Stimulated activated CD8-positive, alpha-beta memory T cell treated with anti-CD3 and anti-CD28 coated beads, Interleukin-12 subunit alpha, Interleukin-12 subunit beta, amount 100 ng/mL, for 4 hours (primary cell): ENCODE results near the gene UBE2E2.

Experiments used
- DNase-seq: peaks from one replicate; pipeline ENCODE4 v3.0.0-alpha.2; 2020; ENCODE audit warnings: low read depth

Gene UBE2E2

GRCh38 chr3:23389089-23389488 lies 186.0 kb downstream of the UBE2E2 start:
- DNase-seq, result no peak

- DNase-seq, result no peak
Observed at GRCh38 chr3:23389686-23390085, 186.6 kb downstream of the UBE2E2 start.

DNA sequence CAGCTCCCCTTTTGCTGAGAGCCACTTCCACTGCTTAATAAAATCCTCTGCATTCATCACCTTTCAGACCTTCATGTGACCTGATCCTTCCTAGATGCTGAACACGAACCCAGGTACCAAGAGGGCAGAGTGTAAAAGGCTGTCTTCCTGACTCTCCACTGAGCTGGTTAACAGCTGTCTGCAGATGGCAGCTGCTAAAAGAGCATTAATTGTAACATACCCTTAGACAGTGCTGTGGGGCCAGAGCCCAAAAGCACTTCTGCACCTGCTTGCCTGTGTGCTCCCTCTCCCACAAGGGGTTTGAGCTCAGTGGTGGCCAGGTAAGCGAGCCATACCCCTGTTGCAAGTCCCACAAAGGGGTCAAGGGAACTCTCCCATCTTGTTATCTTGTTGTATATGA lies 187.3 kb downstream of the UBE2E2 start:
- DNase-seq, result no peak

GRCh38 chr3:23390989-23391553 lies 187.9 kb downstream of the UBE2E2 start:
- no peak for DNase-seq

- no peak for DNase-seq
Observed at GRCh38 chr3:23395115-23395514, 192.0 kb downstream of the UBE2E2 start.

- DNase-seq, result no peak
Observed at GRCh38 chr3:23396746-23397145, 193.6 kb downstream of the UBE2E2 start.

DNA sequence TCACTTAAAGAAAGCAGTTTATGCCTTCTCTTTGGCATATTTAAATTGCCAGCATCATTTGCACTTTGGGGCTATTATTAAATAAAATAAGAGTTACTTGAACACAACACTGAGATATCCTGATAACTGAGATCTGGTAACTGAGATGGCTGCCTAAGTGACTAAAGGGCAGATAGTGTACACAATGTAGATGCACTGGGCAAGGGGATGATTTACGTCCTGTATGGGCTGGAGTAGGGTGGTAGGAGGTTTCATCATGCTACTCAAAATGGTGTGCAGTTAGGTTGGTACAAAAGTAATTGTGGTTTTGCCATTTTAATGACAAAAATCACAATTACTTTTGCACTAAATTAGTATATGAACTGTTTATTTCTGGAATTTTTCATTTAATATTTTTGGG lies 196.1 kb downstream of the UBE2E2 start:
- DNase-seq, result no peak

GRCh38 chr3:23402728-23403492 lies 199.8 kb downstream of the UBE2E2 start:
- DNase-seq, result no peak

DNA sequence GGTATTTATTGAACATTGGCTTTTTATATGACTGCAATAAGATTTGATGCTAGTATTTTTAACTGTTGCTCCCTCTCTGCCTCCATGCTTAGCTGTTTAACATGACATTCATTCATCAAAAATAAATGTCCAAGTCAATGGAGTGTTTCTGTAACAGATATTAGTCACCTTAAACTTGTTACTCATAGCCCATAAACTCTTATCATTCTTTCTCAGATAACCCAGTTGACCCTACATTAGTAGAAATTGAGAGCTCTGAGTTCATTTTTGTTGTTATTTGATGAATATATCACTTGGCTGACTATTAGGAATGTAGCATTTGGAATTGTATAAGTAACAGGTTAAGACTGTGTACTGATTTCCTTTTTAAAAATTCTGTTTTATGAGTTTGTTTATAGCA lies 201.1 kb downstream of the UBE2E2 start:
- no peak for DNase-seq

- DNase-seq, result no peak
Observed at GRCh38 chr3:23405081-23405480, 202.0 kb downstream of the UBE2E2 start.

DNA sequence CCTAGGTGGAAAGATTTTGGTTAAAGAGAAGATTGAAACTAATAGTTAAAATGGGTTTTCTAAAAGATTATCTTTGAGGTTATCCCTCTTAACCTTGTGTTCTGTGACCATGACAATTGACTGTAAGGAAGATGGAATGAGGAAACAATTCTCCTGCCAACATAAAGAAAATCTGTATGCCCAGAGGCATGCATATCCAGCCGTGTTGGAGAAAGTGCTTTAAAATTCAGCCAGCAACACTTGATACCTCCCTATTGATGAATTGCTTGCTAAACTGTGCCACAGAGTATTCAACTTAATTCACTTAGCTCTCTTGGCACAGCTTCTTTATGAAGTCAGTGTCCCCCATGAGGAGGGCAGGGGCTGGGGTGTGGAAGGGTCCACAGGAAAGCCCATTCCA lies 203.5 kb downstream of the UBE2E2 start:
- DNase-seq, result no peak

DNA sequence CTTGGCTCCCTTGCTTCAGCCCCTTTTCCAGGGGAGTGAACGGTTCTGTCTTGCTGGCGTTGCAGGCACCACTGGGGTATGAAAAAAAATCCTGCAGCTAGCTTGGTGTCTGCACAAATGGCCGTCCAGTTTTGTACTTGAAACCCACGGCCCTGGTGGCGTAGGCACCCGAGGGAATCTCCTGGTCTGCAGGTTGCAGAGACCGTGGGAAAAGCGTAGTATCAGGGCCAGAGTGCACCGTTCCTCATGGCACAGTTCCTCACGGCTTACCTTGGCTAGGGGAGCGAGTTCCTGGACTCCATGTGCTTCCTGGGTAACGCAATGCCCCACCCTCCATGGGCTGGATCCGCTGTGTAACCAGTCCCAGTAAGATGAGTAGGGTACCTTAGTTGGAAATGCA lies 214.9 kb downstream of the UBE2E2 start:
- no peak for DNase-seq

DNA sequence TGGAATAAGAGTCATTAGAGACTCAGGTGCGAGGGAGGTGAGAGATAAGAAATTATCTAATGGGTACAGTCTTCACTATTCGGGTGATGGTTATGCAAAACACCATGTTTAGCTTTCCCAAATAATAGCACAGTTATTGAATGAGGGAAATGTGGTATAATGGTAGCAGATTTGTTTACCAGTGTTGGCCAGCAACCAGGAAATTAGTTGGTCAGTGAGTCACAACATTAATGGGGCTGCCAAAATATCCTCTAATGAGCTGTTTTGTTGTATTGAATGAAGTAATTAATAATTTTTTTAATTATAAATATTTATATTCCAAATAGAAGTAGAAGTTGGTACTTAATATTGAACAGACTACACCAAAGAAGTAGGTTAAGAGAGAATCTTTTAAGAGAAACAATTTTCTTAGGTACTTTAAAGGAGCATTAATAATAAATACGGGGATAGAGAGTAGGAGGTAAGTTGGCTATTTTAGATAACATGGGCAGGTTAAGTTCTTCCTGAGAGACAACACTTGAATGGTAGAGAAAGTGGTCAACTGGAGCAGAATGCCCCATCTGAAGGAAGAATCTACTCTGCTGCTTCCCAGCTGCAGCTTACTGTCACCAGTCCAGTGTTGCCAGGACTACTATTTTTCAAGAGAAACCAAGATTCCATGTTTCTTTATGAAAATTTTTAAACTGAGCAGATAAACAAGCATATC lies 218.8 kb downstream of the UBE2E2 start:
- no peak for DNase-seq

GRCh38 chr3:23422517-23422851 lies 219.4 kb downstream of the UBE2E2 start:
- DNase-seq, result no peak

DNA sequence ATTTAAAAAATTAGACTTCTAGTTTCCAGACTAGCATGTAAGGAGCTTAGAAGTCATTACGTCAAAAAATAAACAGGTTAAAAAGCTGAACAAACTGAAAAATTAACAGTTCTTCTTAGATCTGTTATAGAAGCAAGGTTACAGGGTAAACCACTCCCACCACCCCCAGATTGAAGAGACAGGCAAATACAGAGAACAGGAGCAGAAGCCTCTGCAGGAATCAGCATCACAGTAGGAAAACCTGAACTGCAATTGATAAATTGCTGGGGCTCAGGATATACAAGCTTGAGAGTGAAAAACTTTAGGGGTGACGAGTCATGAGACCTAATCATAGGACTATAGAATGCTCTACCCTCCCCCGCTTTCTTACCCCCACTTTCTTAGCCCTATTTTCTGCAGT lies 222.3 kb downstream of the UBE2E2 start:
- DNase-seq, result no peak

GRCh38 chr3:23430781-23431398 lies 227.8 kb downstream of the UBE2E2 start:
- no peak for DNase-seq

DNA sequence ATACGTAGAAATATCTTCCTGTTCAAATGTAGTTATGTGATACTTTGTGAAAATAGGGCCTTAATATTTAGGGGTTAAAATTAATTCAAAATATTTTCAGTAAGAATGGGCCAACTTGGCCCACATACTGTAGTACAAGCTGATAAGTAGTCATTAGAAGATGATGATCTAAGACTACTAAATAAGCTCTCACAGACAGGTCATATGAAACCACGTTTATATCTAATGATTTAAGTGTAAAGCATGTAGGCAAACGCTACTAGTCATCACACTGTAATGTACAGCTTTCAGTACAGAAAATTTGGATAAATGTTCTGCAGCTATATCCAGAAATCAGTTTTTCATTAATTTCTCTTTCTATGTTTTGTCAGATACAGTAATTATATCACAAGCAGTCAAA lies 228.6 kb downstream of the UBE2E2 start:
- DNase-seq, result no peak

GRCh38 chr3:23435318-23435717 lies 232.2 kb downstream of the UBE2E2 start:
- DNase-seq, result no peak

GRCh38 chr3:23435904-23436303 lies 232.8 kb downstream of the UBE2E2 start:
- DNase-seq, result no peak

GRCh38 chr3:23437484-23438145 lies 234.5 kb downstream of the UBE2E2 start:
- no peak for DNase-seq

DNA sequence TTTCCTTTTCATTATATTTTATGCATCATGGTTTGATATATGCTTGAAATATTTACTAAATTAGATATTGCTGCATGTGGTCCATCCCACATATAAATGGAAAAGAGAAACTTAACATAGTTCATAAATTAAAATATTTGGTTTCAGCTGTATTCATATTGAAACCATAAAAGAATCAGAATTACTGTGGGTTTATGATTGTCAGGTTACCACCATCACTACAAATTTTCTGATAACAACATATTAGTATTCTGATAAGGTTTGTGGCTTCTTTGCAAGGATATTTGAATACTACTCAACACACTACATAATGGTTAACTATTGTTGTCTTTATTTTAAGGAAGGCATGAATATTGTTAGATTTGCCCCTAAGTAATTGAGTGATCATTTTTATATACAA lies 235.5 kb downstream of the UBE2E2 start:
- DNase-seq, result no peak

DNA sequence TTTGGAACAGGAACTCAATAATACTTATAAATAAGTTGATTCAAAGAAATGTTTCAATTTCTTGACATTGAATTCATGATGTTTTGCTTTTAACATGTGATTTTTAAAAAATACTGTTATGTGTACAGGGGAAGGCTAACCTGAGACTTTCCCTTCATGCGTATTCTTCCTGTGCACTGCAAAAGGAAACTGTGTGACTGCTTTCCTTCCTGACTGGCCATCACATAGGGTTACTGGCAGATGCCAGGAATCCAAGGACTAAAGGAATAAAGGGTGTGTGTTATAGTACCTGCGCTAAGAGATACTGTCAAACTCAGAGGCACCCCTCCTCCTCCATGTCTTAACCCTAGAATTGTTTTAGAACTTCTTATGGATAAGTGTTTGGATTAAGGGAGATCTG lies 236.0 kb downstream of the UBE2E2 start:
- no peak for DNase-seq
